GM21825 (cell line): ENCODE data around the gene PMPCA.

Source experiments
- ATAC-seq: cut with Tn5 transposase; IDR thresholded peaks from one replicate; pipeline ENCODE4 v1.9.1; 2021; ENCODE audit warnings: mild to moderate bottlenecking, moderate library complexity; ENCODE audit not compliant: unreplicated experiment

PMPCA gene

GRCh38 chr9:136451221-136451877 is 40.9 kb downstream of the PMPCA start:
- ATAC-seq = no peak

DNA sequence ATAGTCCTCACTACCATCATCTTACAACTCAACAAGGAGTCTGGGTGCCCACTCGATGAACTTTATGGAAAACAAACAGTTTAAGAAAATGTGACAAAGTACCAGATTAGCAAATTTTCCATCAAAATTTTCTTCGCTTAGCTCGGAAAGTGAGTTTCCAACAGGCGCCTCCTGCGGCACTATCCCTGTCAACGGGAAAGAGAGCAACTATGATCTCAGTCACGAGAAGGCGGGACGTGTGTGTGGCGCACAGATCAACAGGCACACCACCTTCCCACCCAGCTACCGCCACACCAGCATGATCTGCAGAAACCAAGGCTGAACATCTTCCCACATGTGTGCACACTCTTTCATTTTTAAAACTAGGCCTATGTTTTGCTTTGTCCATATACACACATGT is 42.9 kb downstream of the PMPCA start:
- no peak for ATAC-seq

DNA sequence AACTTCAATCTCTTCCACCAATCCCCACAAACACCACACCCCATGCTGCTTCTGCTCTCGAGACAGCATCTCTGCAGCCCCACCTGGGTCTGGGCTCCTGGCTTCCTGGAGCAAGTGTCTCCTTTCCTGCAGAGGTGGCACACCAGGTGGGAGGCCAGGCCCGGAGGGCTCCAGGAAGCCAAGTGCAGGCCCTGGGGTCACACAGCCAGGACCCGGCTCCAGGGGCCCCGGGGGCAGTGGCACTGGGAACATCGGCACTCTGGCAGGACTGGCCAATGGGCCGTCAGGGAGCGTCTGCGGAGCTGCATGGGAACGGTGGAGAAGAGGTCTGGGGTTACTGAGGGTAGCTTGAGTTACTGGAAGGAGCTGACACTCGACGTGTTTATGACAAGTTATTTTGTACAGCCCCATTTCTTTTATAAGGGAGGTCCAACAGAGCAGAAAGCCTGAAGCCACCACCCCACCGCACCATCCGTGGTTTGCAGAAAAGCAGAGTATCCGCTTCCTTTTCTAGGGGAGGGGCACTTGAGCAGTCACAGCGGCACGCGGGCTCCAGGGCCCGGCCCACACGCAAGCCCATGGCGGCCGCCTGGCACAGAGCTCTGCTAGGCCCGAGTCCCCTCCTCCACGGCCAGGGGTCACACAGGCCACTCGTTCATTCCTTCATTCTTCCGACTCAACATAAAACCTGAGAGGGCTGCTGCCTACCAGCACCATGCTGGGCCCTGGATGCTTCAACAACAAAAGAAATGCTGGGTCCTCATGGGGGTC is 43.8 kb downstream of the PMPCA start:
- ATAC-seq = no peak

GRCh38 chr9:136455043-136456002 is 44.9 kb downstream of the PMPCA start:
- no peak for ATAC-seq

GRCh38 chr9:136456258-136456657 is 45.8 kb downstream of the PMPCA start:
- no peak for ATAC-seq

GRCh38 chr9:136457326-136457725 is 46.9 kb downstream of the PMPCA start:
- no peak for ATAC-seq

DNA sequence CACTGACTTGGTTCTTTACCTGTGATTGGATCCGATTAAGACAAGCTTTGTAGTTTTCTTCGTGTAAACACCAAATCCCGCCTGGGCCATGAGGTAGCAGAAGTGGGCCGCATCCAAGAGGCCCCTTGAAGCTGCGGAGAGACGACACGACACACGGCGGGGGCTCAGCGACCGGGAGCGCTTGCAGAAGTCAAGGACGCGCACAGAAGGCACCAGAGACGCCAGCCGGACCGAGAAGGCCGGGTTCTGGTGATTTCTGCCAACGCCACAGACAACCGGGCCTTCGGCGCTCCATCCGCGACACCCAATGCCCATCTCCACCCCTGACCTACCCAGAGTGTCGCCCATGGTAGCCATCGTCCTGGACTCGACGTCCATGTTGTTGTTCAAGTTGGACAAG is 49.0 kb downstream of the PMPCA start:
- no peak for ATAC-seq

DNA sequence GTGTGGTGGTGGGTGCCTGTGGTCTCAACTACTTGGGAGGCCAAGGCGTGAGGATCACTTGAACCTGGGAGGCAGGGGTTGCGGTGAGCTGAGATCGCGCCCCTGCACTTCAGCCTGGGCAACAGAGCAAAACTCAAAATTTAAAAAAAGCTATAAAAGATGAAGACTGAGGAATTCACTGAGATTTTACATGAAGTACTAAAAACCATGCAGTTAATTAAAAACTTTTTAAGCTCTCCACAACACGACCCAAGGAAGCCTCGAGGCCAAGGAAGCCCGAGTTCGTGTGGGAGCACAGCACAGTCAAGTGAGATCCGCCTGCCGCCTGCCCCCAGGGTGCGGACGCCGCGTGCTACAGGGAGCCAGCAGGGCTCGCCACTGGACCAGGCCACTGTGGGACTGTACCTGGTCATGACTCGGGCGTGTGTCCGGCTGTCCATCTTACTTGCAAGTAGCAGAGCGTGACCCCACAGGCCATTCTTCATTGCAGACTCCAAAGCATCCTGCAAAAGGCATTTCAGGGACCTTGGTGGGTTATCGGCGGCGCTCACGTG is 50.4 kb downstream of the PMPCA start:
- ATAC-seq = no peak

DNA sequence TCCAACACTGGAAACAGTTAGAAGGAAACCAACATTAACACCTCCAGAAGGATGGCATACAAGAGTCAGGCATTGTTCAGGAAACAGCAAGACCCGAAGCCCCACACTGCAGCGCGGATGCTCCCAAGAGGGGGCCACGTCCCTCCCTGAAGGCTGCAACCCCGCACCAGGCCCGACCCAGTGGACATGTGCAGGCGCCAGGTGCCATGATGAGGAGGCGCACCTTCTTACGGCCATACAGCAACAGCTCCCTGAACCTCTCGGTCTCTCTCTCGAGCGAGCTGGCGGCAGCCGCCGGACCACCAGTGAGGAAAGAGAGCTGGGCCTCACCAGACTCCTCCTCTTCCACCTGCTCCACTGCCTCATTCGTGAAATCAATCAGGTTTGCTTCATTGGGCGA is 52.2 kb downstream of the PMPCA start:
- no peak for ATAC-seq

- ATAC-seq = no peak
Observed at GRCh38 chr9:136463578-136463977, 53.1 kb downstream of the PMPCA start.

- no peak for ATAC-seq
Observed at GRCh38 chr9:136464241-136464640, 53.8 kb downstream of the PMPCA start.

DNA sequence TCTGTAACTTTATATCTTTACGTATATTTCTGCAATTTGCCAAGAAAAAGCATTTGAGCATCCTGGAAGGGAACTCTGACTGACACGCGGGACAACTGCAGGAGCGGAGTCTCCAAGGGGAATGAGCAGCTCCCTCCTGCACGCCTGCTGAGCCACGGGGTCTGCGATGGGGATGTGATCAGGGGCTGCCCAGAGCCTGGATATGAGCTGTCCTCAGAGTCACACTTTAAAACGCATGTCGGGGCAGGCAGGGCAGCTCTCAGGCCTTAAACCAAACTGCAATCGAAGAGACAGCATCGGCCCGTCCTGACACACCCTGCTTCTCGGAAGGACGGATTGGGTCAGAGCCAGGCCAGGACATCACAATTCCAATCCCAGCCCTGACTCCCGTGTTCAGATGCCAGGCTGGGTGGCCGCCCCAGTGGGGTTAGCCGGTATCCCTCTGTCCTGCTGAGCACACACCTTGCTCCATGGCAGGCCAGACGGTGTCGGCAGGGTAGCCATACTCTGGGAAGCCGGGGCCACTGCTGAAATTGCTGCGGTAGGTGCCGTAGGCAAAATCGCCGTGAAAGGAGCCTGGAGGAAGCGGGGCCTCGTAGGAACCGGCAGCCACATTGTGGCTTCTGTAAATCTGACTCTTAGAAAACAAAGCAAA is 55.2 kb downstream of the PMPCA start:
- ATAC-seq = no peak

DNA sequence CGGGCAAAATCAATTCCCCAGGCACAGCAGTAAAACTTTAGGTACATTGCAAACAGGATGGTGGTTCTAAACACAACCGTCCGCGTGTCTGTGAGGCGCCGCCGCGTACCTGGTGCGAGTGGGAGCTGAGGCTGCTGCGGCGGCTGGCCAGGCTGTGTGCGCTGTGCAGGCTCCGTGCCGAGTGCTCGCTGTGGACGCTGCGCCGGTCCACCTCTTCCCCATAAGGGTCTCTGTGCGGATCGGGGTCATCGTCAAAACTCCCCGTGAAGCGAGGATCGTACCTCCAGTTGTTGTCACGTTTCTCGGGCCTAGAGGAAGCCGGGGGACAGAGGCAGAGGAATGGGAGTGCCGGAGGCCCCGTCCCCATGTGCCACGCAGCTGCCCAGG is 55.7 kb downstream of the PMPCA start:
- ATAC-seq = no peak

- ATAC-seq = no peak
Observed at GRCh38 chr9:136467766-136468165, 57.3 kb downstream of the PMPCA start.

GRCh38 chr9:136470356-136470755 is 59.9 kb downstream of the PMPCA start:
- ATAC-seq = no peak

GRCh38 chr9:136470792-136471469 is 60.5 kb downstream of the PMPCA start:
- no peak for ATAC-seq

DNA sequence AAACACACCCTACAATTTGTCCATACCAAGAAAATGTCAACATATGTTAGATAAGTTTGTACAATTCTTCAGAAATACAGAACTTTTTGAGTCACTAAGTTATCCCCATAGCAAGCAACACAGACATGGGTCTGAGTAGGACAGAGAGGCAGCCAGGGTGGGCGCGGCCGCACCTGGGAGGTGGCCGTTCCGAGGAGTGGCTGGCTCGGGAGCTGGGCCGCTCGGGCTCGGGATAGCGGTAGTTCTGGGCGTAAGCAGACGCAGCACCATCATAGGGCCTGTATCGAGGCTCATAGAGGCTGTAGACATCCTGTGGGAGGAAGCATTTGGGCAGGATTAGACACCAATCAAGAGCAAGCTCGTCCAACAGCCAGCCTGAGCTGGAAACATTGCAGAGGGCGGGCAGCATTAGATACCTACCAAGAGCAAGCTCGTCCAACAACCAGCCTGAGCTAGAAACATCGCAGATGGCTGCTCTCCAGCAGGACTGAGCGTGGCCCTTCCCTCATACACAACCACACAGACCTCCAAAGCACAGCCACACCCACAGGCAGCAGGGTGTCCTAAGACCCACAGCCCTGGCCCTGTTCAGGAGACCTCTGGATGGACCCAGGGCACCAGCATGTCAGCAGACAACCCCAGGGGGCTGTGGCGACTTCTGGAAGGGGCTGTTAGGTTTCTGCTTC is 61.5 kb downstream of the PMPCA start:
- ATAC-seq = no peak

DNA sequence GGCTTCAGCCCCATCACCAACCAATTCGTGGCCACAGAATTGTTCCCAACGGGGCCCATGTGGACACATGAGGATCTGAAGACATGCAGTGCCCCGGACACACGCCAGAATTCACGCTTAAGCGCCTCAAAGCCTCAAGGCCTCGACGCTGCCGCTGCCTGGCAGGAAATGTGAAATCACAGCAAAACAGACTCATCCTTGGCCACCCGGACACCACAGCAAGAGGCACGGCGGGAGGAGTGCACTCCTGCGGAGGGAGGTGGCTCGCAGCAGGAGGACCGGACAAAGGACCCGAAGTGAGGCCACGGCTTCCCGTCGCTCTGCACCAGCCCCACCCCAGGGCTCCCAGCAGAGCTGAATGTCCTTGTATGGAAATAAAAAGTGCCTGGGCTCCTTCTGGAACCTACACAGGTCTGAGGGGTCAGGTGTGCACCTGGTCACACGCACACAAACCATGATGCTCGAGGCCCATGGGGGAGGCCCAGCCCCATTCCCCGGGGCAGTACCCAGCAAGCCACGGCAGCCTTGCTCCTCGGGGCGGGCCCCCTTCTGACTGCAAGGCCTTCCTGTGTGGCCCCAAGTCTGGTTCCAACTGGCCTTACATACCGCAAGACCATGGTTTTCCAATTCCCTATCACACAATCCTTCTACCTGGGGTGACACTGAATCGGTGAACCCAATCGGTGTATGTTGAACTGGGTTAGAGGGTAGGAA is 62.3 kb downstream of the PMPCA start:
- no peak for ATAC-seq

- no peak for ATAC-seq
Observed at GRCh38 chr9:136473354-136473721, 62.9 kb downstream of the PMPCA start.
